Dendritic cell treated with granulocyte-macrophage colony-stimulating factor and Interleukin-4, amounts not matched to agents 40 ng/mL and 50 ng/mL, for 4 days (primary cell): ENCODE results near the gene POLR3H.
"Not testable (repeated sequence)": the region's sequence is repeated elsewhere in the genome, so short reads cannot be mapped to it uniquely, and the experiment has no call there.

Experiments used
- H3K27ac Mint-ChIP-seq: one replicate; pipeline ENCODE4 v1.8.0; 2022; ENCODE audit warnings: mild to moderate bottlenecking, mixed read lengths
- H3K27me3 Mint-ChIP-seq: one replicate; pipeline ENCODE4 v1.8.0; 2022; ENCODE audit warnings: mild to moderate bottlenecking, mixed read lengths
- H3K36me3 Mint-ChIP-seq: one replicate; pipeline ENCODE4 v1.8.0; 2022; ENCODE audit warnings: low read depth, mixed read lengths
- H3K4me1 Mint-ChIP-seq: one replicate; pipeline ENCODE4 v1.8.0; 2022; ENCODE audit warnings: low read depth, mixed read lengths
- H3K4me3 Mint-ChIP-seq: one replicate; pipeline ENCODE4 v1.8.0; 2022; ENCODE audit warnings: mild to moderate bottlenecking, moderate library complexity, mixed read lengths
- H3K9me3 Mint-ChIP-seq: one replicate; pipeline ENCODE4 v1.8.0; 2022; ENCODE audit warnings: mixed read lengths
- intact Hi-C: fragments of 100-400 bp; cut with micrococcal nuclease; formaldehyde crosslinking; loops from one replicate; pipeline ENCODE4 v1.15.0; 2022

Gene POLR3H

DNA sequence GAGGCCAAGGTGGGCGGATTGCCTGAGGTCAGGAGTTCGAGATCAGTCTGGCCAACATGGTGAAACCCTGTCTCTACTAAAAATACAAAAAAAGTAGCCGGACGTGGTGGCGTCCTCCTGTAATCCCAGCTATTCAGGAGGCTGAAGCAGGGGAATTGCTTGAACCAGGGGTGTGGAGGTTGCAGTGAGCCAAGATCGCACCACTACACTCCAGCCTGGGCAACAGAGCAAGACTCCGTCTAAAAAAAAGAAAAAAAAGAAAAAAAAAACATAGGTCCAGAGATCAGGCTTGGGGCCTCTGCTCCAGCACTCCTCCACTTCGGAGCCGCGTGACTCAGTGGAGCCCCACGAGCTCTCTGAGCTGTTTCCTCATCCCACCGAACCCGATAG, 14.0 kb upstream of the POLR3H start:
- H3K9me3 Mint-ChIP-seq, H3K27ac Mint-ChIP-seq, intact Hi-C loops, H3K4me3 Mint-ChIP-seq, H3K36me3 Mint-ChIP-seq, H3K4me1 Mint-ChIP-seq: not testable (repeated sequence)
- H3K27me3 Mint-ChIP-seq, result peaks cover 65% of the 10 kb centered on the region

DNA sequence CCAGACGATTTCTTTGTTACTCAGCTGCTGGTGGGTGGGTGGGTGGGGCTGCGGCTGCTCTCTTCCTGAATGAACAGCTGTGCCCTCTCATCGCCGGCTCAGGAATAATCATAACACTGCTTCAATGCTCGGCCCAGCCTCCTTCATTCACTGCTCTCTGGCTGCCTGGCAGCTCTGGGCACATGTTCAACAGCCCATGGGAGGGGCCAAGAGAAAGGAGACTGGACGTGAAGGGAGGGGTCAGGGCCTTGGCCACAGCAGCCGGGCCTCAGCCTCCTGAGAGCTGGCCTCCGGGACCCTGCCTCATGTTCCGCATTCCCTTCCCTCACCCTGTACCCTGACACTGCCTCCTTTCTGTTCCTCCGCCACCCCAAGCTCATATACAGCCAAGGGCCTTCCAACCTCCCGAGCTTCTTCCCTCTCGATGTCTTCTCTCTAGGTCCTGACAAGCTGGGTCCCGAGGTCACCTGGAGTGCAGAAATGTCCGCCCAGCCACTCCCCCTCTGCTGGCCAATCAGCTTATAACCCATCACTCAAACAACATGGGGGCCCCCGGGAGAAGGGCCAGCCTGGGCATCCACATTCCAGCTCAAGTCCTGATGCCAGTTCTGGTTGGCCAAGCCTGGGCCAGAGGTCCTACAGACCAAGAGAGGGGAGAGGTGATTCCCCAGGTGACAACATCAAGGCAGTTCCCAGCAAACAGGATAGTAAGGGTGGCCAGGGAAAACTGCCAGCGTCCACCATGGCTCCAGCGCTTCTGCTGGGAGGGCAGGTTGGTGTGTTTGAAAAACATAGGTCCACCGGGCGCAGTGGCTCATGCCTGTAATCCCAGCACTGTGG, 13.4 kb upstream of the POLR3H start:
- no peaks in the 10 kb centered on the region for H3K9me3 Mint-ChIP-seq
- intact Hi-C loops, result no loop called here
- peaks cover 64% of the 10 kb centered on the region for H3K27me3 Mint-ChIP-seq
- peaks cover 6% of the 10 kb centered on the region for H3K4me1 Mint-ChIP-seq
- no peak overlapping the region for H3K27ac Mint-ChIP-seq
- H3K36me3 Mint-ChIP-seq, result no peaks in the 10 kb centered on the region
- H3K4me3 Mint-ChIP-seq, result no peak overlapping the region

DNA sequence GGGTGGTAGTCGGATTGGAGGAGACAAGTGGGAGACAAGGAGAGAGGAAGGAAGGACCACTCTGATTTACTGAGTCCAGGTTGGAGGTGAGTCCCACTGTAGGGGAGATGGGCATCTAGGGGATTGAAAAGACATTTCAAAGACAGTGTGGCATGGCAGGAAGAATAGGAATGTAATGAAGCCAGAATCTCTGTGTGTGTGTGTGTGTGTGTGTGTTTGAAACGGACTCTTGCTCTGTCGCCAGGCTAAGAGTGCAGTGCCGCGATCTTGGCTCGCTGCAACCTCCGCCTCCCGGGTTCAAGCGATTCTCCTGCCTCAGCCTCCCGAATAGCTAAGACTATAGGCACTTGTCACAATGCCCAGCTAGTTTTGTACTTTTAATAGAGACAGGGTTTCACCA, 12.3 kb upstream of the POLR3H start:
- Mint-ChIP-seq H3K27ac (no peak overlapping the region), H3K36me3 (no peaks in the 10 kb centered on the region), H3K4me1 (peaks cover 6% of the 10 kb centered on the region), H3K27me3 (peaks cover 58% of the 10 kb centered on the region), H3K9me3 (no peaks in the 10 kb centered on the region), H3K4me3 (no peak overlapping the region)
- intact Hi-C loops, result no loop called here

DNA sequence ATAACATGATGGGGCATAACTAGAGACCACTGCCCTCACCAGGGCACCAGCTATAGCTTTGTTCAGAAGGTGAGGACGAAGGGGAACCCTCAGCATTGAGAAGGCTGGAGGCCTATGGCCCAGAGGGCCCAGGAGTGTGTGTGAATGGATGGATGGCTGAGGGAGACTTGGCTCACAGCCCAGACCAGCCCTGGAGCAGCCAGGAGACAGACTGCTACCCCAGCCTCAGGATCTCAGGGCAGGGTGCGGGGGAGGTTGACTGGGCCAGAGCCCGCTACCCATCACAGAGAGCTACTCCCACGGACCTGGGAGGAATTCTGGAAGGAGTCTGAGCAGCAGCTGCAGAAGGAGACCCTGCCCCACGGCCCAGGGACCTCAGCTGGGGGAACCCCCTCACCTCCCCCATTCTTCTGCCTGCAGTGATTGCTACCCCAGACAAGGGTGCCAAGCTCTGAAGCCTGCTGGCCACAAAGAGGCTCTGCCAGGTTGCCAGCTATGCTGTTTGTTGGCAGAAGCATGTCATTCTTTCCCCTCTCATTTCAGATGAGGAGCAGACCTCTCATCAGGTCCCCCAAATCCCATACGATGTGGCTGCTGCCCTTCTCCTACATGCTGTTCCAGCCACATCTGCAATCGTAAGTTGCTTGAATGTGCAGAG, 11.2 kb upstream of the POLR3H start:
- no peaks in the 10 kb centered on the region for H3K36me3 Mint-ChIP-seq
- H3K27ac Mint-ChIP-seq, result no peak overlapping the region
- H3K4me1 Mint-ChIP-seq, result peaks cover 6% of the 10 kb centered on the region
- H3K4me3 Mint-ChIP-seq, result no peak overlapping the region
- H3K27me3 Mint-ChIP-seq, result peaks cover 50% of the 10 kb centered on the region
- intact Hi-C loops, result no loop called here
- no peaks in the 10 kb centered on the region for H3K9me3 Mint-ChIP-seq

DNA sequence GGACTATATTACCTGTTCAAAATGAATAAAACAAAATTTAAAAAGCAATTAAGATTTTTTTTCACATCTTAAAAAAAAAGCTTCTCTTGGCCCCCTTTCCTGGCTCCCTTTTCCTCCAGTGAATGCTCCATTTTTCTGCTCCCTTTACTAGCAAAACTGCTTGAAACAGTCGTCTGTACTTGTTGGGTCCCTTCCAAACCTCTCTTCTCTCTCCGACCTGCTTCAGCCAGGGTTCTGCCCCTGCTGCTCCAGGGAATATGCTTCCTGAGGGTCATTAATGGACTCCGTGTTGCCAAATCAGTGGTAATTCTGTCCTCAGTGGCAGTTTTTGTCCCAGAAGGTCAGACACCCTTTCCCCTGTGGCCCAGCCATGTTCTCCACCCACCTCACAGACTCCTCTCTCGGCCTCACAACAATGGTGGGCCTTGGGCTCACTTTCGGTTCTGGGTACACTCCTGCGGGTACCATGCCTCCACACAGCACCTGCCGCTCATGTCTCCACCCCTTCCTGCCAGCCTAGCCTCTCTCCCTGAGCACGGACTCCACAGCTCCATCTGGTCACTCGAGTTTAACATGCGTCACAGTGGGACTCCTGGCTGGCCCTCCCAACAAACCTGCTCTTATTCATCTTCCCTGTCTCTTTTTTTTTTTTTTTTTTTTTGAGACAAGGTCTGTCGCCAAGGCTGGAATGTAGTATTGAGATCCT, 7.8 kb upstream of the POLR3H start:
- H3K4me1 Mint-ChIP-seq, result no peaks in the 10 kb centered on the region
- no peaks in the 10 kb centered on the region for H3K9me3 Mint-ChIP-seq
- no peak overlapping the region for H3K27ac Mint-ChIP-seq
- intact Hi-C loops, result no loop called here
- H3K4me3 Mint-ChIP-seq, result no peak overlapping the region
- H3K36me3 Mint-ChIP-seq, result no peaks in the 10 kb centered on the region
- peaks cover 30% of the 10 kb centered on the region for H3K27me3 Mint-ChIP-seq

DNA sequence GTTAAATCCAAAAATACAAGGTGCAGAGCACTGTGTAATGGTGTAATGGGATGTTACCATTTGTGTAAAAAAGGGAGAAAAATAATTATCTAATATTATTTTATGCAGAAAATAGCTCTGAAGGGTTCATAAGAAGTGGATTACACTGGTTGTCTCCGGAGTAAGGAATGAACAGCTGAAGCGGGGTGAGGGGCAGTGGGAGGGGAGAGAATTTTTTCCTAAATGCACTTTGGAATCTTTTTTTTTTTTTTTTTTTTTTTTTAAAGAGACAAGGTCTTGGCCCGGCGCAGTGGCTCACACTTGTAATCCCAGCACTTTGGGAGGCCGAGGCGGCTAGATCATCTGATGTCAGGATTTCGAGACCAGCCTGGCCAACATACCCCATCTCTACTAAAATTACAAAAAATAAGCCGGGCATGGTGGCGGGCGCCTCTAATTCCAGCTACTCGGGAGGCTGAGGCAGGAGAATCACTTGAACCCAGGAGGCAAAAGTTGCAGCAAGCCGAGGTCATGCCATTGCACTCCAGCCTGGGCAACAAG, 6.8 kb upstream of the POLR3H start:
- Mint-ChIP-seq H3K4me1 (no peaks in the 10 kb centered on the region), H3K9me3 (no peaks in the 10 kb centered on the region), H3K27ac (no peak overlapping the region), H3K27me3 (peaks cover 26% of the 10 kb centered on the region), H3K36me3 (no peaks in the 10 kb centered on the region), H3K4me3 (no peak overlapping the region)
- intact Hi-C loops, result no loop called here

DNA sequence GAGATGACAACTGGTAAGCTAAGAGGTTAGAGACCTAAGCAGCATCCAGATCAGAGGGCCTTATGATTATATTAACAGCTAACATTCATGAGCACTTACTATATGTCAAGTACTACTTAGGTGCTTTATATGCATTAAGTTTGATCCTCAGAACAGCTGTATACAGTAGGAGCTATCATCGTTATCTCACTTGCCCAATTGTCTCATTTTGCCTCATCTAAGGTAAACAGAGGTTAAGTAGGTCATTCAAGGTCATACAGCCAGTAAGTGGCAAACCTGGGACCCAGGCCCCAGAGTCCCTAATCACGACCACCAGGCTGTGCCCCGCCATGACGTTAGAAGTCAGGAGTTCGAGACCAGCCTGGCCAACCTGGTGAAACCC, 4.6 kb upstream of the POLR3H start:
- Mint-ChIP-seq H3K4me1 (peaks cover 12% of the 10 kb centered on the region), H3K27me3 (peaks cover 23% of the 10 kb centered on the region), H3K4me3 (no peak overlapping the region), H3K36me3 (peaks cover 7% of the 10 kb centered on the region), H3K9me3 (no peaks in the 10 kb centered on the region), H3K27ac (no peak overlapping the region)
- intact Hi-C loops, result no loop called here

DNA sequence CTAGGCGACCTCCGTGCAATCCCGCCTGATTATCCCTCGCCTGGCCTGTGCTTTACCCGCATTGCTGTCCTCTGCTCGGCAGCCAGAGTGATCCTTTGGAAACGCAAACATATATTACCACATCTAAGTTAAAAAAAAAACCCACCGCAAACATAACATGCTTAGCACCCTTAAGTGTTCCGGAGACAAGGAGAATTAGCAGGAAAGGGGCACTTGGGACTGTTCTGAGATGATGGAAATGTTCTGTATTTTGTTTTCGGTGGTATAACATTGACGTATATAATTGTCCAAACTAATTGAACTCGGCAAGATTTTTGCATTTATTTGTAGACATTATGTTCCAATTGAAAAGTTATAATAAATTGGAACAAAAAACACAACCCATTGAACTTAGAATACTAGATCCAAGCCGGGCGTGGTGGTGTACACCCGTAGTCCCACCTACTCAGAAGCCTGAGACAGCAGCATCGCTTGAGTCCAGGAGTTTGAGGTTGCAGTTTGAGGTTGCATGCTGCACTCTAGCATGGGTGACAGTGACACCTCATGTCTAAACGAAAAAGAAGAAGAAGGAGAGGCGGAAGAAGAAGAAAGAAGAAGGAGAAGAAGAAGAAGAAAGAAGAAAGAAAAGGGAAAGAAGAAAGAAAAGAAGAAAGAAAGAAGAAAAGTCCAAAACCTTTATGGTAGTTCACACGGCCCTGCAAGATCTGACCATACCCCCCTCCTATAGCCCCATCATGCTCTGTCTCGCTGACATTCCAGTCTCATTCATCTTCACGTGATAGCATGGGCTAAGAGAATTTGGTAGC, 604 bp upstream of the POLR3H start:
- Mint-ChIP-seq H3K27me3 (peaks cover 5% of the 10 kb centered on the region), H3K36me3 (peaks cover 34% of the 10 kb centered on the region), H3K9me3 (no peaks in the 10 kb centered on the region), H3K4me1 (peaks cover 44% of the 10 kb centered on the region), H3K27ac (peak overlapping the region; percentile 89), H3K4me3 (peak overlapping the region; percentile 90)
- intact Hi-C loops, result loop anchor here (1.0 to 2.0 kb wide), 2 partner anchors 44 to 76 kb away; partner anchors contain the start of genes DESI1, PMM1 and XRCC6

DNA sequence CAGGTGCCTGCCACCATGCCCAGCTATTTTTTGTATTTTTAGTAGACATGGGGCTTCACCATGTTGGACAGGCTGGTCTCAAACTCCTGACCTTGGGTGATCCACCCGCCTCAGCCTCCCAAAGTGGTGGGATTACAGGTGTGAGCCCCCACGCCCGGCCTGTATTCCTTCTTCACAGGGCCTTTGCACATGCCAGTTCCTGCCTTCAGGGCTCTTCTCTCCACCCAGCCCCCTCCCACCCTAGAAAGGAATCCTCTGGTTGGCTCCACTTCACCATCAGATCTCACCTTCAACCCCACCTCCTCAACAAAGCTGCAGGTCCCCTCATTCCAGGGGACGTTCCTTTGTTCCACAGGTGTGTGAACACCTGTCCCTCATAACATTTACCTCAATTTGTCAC, 2.0 kb downstream of the POLR3H start:
- Mint-ChIP-seq H3K4me3 (no peak overlapping the region), H3K27me3 (peaks cover 3% of the 10 kb centered on the region), H3K27ac (peak overlapping the region; percentile 89), H3K4me1 (peaks cover 44% of the 10 kb centered on the region), H3K36me3 (peaks cover 61% of the 10 kb centered on the region), H3K9me3 (no peaks in the 10 kb centered on the region)
- intact Hi-C loops, result no loop called here

DNA sequence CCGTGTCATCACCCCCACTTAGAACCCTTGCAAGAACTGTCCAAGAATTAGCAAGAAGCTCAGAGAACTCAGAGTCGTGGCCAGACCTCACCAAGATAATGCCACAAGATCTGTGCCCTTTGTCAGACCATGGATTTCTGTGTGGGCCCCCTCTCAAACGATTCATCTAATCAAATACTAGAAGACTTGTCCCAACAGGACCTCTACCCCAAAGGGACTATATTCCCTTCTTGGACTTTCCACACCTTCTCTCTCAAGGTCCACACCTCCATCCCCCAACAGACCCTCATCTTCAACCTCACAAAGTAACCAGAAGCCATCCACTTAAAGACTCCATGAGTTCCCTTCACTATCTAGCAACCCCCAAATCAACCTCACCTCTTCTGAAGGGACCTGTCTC, 2.8 kb downstream of the POLR3H start:
- peaks cover 66% of the 10 kb centered on the region for H3K36me3 Mint-ChIP-seq
- no peaks in the 10 kb centered on the region for H3K9me3 Mint-ChIP-seq
- peaks cover 3% of the 10 kb centered on the region for H3K27me3 Mint-ChIP-seq
- no peak overlapping the region for H3K4me3 Mint-ChIP-seq
- no peak overlapping the region for H3K27ac Mint-ChIP-seq
- intact Hi-C loops, result no loop called here
- peaks cover 44% of the 10 kb centered on the region for H3K4me1 Mint-ChIP-seq

DNA sequence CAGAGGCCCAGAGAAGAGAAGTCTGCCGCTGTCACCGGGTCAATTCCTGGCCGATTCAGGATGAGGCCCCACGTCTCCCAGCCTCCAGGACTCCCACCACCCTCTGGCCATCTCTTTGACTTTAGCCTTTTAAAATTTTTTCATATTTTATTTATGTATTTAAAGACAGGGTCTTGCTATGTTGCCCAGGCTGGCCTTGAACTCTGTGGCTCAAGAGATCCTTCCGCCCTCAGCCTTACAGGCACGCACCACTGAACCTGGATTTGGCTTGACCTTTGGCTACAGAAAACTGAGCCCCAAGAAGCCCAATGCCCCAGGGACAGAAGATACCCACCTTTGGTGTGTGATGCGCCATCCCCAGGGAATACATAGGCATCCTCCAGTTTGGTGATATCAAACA, 3.9 kb downstream of the POLR3H start:
- H3K27ac Mint-ChIP-seq, result no peak overlapping the region

DNA sequence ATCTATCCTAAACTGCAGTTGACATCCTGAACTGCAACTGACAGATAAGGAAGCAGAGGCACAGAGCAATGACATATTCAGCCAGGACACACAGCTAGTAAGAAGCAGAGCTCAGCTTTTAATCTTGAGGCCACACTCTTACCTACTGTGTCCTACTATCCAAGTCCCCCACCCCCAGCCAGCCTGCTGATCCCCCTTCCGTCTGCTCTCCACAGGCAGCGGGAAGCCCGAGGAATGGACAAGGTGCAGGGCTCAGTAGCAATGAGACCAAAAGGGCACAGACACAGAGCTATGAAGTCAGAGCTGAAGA, 4.3 kb downstream of the POLR3H start:
- no peak overlapping the region for H3K27ac Mint-ChIP-seq
- H3K4me3 Mint-ChIP-seq, result no peak overlapping the region
- no peaks in the 10 kb centered on the region for H3K27me3 Mint-ChIP-seq
- no peaks in the 10 kb centered on the region for H3K9me3 Mint-ChIP-seq
- intact Hi-C loops, result no loop called here
- H3K36me3 Mint-ChIP-seq, result peaks cover 73% of the 10 kb centered on the region
- H3K4me1 Mint-ChIP-seq, result peaks cover 41% of the 10 kb centered on the region

More for the DNA sequence above, 3.9 kb downstream of the POLR3H start:
- intact Hi-C loops, result no loop called here
- Mint-ChIP-seq H3K36me3 (peaks cover 69% of the 10 kb centered on the region), H3K27me3 (no peaks in the 10 kb centered on the region), H3K9me3 (no peaks in the 10 kb centered on the region), H3K4me3 (no peak overlapping the region), H3K4me1 (peaks cover 44% of the 10 kb centered on the region)

DNA sequence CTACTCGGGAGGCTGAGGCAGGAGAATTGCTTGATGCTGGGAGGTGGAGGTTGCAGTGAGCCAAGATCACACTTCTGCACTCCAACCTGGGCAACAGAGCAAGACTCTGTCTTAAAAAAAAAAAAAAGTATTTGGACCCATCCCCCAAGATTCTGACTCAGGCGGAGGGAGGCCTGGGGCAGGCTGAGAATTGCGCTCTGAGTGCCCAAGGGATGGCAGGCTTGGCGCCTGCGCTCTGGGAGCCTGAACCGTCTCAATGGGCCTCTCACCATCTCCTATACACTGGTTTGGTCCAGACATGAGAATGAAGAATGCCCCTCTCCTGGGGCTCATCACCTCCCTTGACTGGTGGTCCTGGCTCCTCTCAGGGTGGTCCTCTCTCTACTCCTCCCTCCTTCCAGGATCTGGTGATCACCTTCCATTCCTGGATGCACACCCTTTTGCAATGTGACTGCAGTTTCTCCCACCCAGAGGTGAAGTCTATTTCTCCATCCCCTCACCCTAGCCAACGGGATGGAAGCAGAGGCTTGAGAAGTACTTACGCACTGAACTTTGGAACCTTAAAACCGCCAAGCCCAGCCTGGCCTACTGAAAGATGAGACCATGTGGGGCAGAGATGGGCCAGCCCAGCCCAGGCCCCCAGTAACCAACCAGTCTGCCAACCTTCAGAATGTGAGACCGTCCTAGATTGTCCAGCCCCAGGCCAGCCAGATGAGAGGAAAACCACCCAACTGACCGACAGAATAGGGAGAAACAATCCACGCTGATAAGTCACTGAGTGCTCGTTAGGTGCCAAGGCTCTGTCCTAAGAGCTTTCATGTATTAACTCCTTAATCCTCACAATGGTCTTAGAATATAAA, 4.9 kb downstream of the POLR3H start:
- H3K4me3 Mint-ChIP-seq, result no peak overlapping the region
- peaks cover 77% of the 10 kb centered on the region for H3K36me3 Mint-ChIP-seq
- H3K27ac Mint-ChIP-seq, result no peak overlapping the region
- no peaks in the 10 kb centered on the region for H3K9me3 Mint-ChIP-seq
- H3K4me1 Mint-ChIP-seq, result peaks cover 35% of the 10 kb centered on the region
- intact Hi-C loops, result no loop called here
- no peaks in the 10 kb centered on the region for H3K27me3 Mint-ChIP-seq
